Left lung (tissue), 10 donors: ENCODE measurements around the gene EXOC3. TPM values are rescaled to one million over a fixed set of nuclear protein-coding genes. Genes with fewer than 3 reads are reported as not detected.
A peak's percentile ranks its signal among the peaks of the same experiment; 100 is the strongest.

Experiments used
- ATAC-seq: fragments of 200-7000 bp; cut with Tn5 transposase; one replicate; pipeline ENCODE4 v1.9.1; 2020; ENCODE audit warnings: moderate library complexity
- DNase-seq, 4 donors: peaks; one replicate each; pipeline ENCODE4 v3.0.0-alpha.2; 2013 to 2020
- H3K27ac ChIP-seq, 2 donors: fragments of 200-600 bp; sonication (generic) in 1 of 2; one replicate each; pipeline versions ENCODE4 v1.5.0 to v1.8.0; 2020 to 2021
- H3K27me3 ChIP-seq, 2 donors: fragments of 200-600 bp; sonication (generic) in 1 of 2; one replicate each; pipeline versions ENCODE4 v1.5.0 to v1.8.0; 2020 to 2021
- H3K36me3 ChIP-seq, 2 donors: fragments of 200-600 bp; sonication (generic) in 1 of 2; one replicate each; pipeline versions ENCODE4 v1.5.0 to v1.8.0; 2020 to 2021
- H3K4me1 ChIP-seq, 2 donors: fragments of 200-600 bp; one replicate each; pipeline ENCODE4 v1.8.0; 2021
- H3K4me3 ChIP-seq, 2 donors: fragments of 200-600 bp; sonication (generic) in 1 of 2; one replicate each; pipeline versions ENCODE4 v1.5.0 to v1.8.0; 2020 to 2021; ENCODE audit warnings: mild to moderate bottlenecking in 1 of 2
- H3K9me3 ChIP-seq, 2 donors: fragments of 200-600 bp; sonication (generic) in 1 of 2; one replicate each; pipeline versions ENCODE4 v1.5.0 to v1.8.0; 2020 to 2021
- CTCF ChIP-seq, 2 donors: fragments of 200-600 bp; sonication (generic) in 1 of 2; IDR thresholded peaks; one replicate each; pipeline versions ENCODE4 v1.5.0 to v1.8.0; 2021; ENCODE audit warnings: antibody characterized with exemption in 2 of 2
- intact Hi-C, 2 donors: fragments of 100-400 bp; cut with DNase I; formaldehyde crosslinking; loops; one replicate each; pipeline versions ENCODE4 v1.11.2 to v1.14.2; 2022
- polyA plus RNA-seq, 6 donors: library from polyadenylated mRNA; unstranded; fragments of 120-200 nt; gene quantifications; one replicate each; pipeline ENCODE4 v1.2.1, GENCODE V29; 2013; ENCODE audit not compliant: insufficient read length in 6 of 6
- total RNA-seq, 2 donors: library from RNA; stranded (reverse); fragmentation: NEBNext Ultra II Directional; extraction: Animal tissue kit (Norgen Biotek cat#: 25700); gene quantifications; one replicate each; pipeline ENCODE4 v1.2.1, GENCODE V29; 2021
- donor health status: DM: no; HTN: yes; CAD: no.
- donor health status: DM: no; HTN: no; CAD: no.

The EXOC3 gene
- total and polyA plus RNA-seq, 8 donors = 43.8 to 62.4 (median 57.0) TPM

GRCh38 chr5:464843-465590 lies 22.0 kb downstream of the EXOC3 start:
- intact Hi-C loops = no loop called here
- Histone ChIP-seq H3K4me1 (no peaks in the 10 kb centered on the region), H3K27ac (no peak overlapping the region), H3K4me3 (no peak overlapping the region), H3K27me3 (no peaks in the 10 kb centered on the region), H3K9me3 (no peaks in the 10 kb centered on the region), H3K36me3 (peaks cover 0 to 88% of the 10 kb centered on the region in 2 donors)
- DNase-seq = peak in 1 of 4 donors; percentile 80
- no peak for TF ChIP-seq CTCF (IDR thresholded peaks at IDR 0.05)
- no peak for ATAC-seq

GRCh38 chr5:465591-466403 lies 22.8 kb downstream of the EXOC3 start:
- ATAC-seq (no peak), DNase-seq (no peak)
- H3K4me1 ChIP-seq = peaks cover 0 to 1% of the 10 kb centered on the region in 2 donors
- no peaks in the 10 kb centered on the region for H3K27me3 ChIP-seq
- peaks cover 0 to 82% of the 10 kb centered on the region in 2 donors for H3K36me3 ChIP-seq
- H3K27ac ChIP-seq = no peak overlapping the region
- no peak for TF ChIP-seq CTCF (IDR thresholded peaks at IDR 0.05)
- intact Hi-C loops = no loop called here
- H3K4me3 ChIP-seq = no peak overlapping the region
- H3K9me3 ChIP-seq = no peaks in the 10 kb centered on the region

GRCh38 chr5:466661-467310 lies 23.8 kb downstream of the EXOC3 start:
- intact Hi-C loops = no loop called here
- DNase-seq = peak in 1 of 4 donors; percentile 77
- Histone ChIP-seq H3K9me3 (no peaks in the 10 kb centered on the region), H3K4me1 (peaks cover 0 to 11% of the 10 kb centered on the region in 2 donors), H3K27me3 (no peaks in the 10 kb centered on the region), H3K27ac (no peak overlapping the region), H3K4me3 (no peak overlapping the region), H3K36me3 (peaks cover 0 to 72% of the 10 kb centered on the region in 2 donors)
- ATAC-seq = no peak
- no peak for TF ChIP-seq CTCF (IDR thresholded peaks at IDR 0.05)

GRCh38 chr5:468401-468800 lies 25.4 kb downstream of the EXOC3 start:
- peaks cover 3 to 21% of the 10 kb centered on the region in 2 donors for H3K4me1 ChIP-seq
- no peaks in the 10 kb centered on the region for H3K9me3 ChIP-seq
- no peak for DNase-seq
- H3K27me3 ChIP-seq = peaks cover 0 to 1% of the 10 kb centered on the region in 2 donors
- intact Hi-C loops = no loop called here
- H3K4me3 ChIP-seq = no peak overlapping the region
- no peak for ATAC-seq
- peaks cover 0 to 56% of the 10 kb centered on the region in 2 donors for H3K36me3 ChIP-seq
- no peak overlapping the region for H3K27ac ChIP-seq
- TF ChIP-seq CTCF (IDR thresholded peaks at IDR 0.05) = no peak
